ENCODE data around the gene CORIN.
"Not testable (repeated sequence)": the region's sequence is repeated elsewhere in the genome, so short reads cannot be mapped to it uniquely, and the experiment has no call there.

The CORIN gene

GRCh38 chr4:47831026-47831679, 6.7 kb downstream of the CORIN start:
- DNase-seq, result no peak

- no peak for DNase-seq
Observed at GRCh38 chr4:47830265-47831025, 7.4 kb downstream of the CORIN start.

GRCh38 chr4:47829438-47829837, 8.4 kb downstream of the CORIN start:
- DNase-seq, result no peak

- no peak for DNase-seq
Observed at GRCh38 chr4:47827343-47828047, 10.4 kb downstream of the CORIN start.

- DNase-seq, result no peak
Observed at GRCh38 chr4:47824840-47825239, 13.0 kb downstream of the CORIN start.

GRCh38 chr4:47819178-47819577, 18.7 kb downstream of the CORIN start:
- DNase-seq, result no peak

- no peak for DNase-seq
Observed at GRCh38 chr4:47817275-47817674, 20.6 kb downstream of the CORIN start.

GRCh38 chr4:47816748-47817147, 21.1 kb downstream of the CORIN start:
- no peak for DNase-seq

- no peak for DNase-seq
Observed at GRCh38 chr4:47814618-47815295, 23.1 kb downstream of the CORIN start.

GRCh38 chr4:47809654-47810203, 28.1 kb downstream of the CORIN start:
- no peak for DNase-seq

GRCh38 chr4:47804598-47804997, 33.3 kb downstream of the CORIN start:
- no peak for DNase-seq

GRCh38 chr4:47801481-47802002, 36.3 kb downstream of the CORIN start:
- DNase-seq, result no peak

- DNase-seq, result no peak
Observed at GRCh38 chr4:47798165-47798564, 39.7 kb downstream of the CORIN start.

GRCh38 chr4:47791965-47792364, 45.9 kb downstream of the CORIN start:
- DNase-seq, result no peak

GRCh38 chr4:47790105-47790504, 47.8 kb downstream of the CORIN start:
- no peak for DNase-seq

- DNase-seq, result no peak
Observed at GRCh38 chr4:47788126-47788525, 49.7 kb downstream of the CORIN start.

- no peak for DNase-seq
Observed at GRCh38 chr4:47786958-47787370, 50.9 kb downstream of the CORIN start.

- no peak for DNase-seq
Observed at GRCh38 chr4:47785153-47785552, 52.7 kb downstream of the CORIN start.

- DNase-seq, result no peak
Observed at GRCh38 chr4:47784222-47784621, 53.6 kb downstream of the CORIN start.

GRCh38 chr4:47776353-47776752, 61.5 kb downstream of the CORIN start:
- DNase-seq, result no peak

GRCh38 chr4:47774079-47774478, 63.8 kb downstream of the CORIN start:
- no peak for DNase-seq

- DNase-seq, result no peak
Observed at GRCh38 chr4:47771020-47771419, 66.8 kb downstream of the CORIN start.

GRCh38 chr4:47767956-47768355, 69.9 kb downstream of the CORIN start:
- not testable (repeated sequence) for DNase-seq
